HG03457 (cell line): Measurements from ENCODE around the gene GUK1.

Source experiments
- ATAC-seq: cut with Tn5 transposase; IDR thresholded peaks from one replicate; pipeline ENCODE4 v1.9.1; 2021; ENCODE audit warnings: moderate number of reproducible peaks; ENCODE audit not compliant: unreplicated experiment

Gene GUK1

GRCh38 chr1:228148935-228149405 is 8.9 kb downstream of the GUK1 start:
- ATAC-seq: no peak

GRCh38 chr1:228149406-228150119 is 9.5 kb downstream of the GUK1 start, which contains the start of gene GJC2:
Gene GJC2 (plus strand): TSS chr1:228149930. CDS start chr1:228157759, 7,829 bp downstream.
- ATAC-seq: no peak

DNA sequence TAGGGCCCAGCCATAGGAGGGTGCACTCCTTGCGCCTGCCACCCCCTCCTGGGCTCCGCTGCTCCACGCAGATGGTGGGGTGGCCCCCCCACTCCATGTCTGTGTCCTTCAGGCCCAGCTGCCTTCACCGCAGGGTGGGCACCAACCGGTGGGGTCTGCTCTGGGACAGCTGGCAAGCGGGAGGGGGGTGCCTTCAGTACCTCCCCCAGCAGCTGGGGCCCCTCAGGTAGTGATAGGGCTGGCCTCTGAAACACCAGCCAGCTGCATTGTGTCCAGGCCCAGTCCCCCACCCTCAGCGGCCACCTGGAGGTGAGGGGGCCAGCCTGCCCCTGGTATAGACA is 10.0 kb downstream of the GUK1 start:
- ATAC-seq: no peak

DNA sequence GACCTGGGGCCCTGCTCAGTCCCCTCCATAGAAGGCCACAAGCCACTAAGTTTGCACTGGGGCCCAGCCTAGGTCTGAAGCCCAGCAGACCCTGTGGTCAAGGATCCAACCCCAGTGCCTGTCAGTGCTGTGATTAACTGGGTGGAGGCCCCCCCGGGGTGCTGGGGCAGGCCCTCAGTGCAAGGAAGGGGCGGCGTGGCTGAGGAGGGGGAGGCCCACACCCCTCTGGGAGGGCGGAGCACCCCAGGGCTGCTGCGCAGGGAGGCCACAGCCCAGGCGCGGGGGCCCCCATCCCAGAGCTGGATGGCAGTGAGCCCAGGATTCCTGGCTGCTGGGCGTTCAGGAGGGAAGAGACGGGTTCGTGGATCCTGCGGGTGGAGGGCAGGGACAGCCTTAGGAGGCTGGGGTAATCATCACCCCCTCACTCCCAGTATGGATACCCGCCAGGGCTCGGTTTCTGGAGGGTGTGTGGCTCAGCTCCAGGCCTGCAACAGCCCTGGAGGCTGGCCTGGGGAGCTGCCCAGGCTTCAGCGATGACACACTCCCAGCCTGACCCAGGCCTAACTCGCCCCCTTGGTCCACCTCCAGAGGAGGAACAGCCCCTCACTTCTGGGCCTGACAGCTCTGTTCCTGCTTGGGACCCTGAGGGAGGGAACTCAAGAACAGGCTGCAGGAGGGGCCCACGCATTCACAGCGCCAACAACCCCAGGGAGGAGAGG is 10.5 kb downstream of the GUK1 start:
- no peak for ATAC-seq

GRCh38 chr1:228151180-228151925 is 11.3 kb downstream of the GUK1 start:
- ATAC-seq: no peak

DNA sequence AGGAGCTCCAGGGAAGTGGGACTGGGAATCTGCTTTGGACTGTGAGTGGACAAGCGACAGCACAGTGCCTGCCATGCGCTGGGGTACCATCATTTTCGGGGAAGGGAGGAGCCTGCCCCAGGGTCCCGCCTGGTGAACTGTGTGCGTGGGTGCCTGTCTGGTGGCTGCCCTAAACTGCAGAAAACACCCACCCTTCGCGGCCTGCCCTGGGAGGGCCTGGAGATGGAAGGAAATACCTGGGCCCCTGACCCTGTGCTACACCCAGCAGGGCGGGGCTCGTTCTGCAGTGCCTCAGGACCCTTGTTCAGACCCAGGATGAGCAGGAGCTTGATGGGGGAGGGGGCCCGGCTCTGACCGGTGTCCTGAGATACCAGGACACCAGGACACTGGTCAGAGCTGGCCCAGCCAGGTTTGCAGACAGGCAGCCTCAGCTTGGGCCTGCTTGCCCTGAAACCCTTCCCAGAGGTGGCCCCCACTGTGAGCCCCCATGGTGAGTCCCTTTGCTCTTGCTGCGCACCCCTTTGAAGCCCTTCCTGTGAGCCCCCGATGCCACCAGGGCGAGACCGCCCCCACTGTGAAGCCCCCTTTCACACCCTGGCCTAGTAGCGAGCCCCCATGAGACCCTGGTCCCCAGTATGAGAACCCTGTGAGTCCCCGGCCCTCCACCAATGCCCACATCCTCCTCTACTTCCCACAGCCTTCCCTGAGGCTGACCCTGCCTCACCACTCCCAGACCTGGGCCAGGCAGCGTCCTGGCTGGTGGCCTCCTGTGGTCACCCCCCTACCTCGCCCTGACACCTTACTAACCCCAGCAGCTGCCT is 12.2 kb downstream of the GUK1 start:
- ATAC-seq: no peak

DNA sequence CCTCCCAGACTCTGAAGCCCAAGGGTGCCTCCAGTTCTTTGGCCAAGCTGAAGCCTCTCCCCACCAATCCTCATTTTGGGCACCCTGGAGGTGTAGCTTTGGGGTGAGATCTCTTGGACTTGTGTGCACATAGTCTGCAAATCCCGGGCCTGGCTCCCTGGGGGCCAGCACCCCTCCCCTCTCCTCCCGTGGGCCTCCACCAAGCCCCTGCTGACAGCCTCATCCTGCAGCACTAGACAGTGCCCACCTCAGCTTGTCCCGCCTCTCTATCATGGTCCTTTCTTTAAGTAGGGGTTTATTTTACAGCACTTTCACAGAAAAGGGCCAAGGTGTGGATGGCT is 12.8 kb downstream of the GUK1 start:
- ATAC-seq: no peak

GRCh38 chr1:228154021-228154669 is 14.1 kb downstream of the GUK1 start:
- ATAC-seq: no peak

DNA sequence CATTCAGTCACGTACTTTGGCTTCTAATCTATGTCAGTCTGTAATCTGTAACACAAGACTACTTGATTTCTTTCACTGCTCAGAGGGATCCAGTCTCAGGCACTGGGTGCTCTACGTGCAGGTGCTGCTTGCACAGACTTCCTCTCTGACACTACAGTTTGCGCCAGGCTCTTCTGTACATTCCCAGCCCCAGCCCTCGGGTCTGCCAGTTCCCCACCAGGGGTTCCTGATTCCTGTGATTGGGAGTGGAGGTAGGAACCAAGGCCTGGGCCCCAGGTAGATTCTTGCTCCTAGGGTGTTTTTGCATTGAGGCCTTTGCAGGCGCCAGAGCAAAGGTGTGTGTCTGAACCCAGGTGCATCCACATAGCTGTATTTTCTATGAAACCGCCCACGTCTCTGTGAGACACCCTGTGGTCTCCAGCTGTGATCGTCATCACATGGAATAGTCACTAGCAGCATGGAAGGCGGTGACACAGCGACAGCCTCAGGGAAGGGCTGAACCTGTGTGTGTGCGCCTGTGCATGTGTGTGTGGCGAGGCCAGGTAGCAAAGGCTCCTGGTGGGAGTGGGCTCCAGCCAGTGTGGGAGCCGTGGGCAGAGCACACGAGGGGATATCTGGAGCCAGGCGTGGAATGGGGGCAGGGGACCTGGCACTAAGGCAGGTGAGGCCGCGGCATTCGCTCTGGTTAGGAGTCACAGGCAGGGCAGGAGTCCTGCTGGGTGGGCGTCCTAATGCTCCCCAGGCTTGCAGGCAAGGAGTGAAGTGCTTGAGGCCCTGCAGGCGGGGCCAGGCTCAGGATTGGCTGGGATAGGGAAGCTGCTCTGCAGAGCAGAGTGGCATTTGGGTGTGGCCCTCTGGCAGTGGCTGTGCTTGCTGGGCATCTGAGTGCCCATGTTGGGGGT is 14.8 kb downstream of the GUK1 start:
- no peak for ATAC-seq

DNA sequence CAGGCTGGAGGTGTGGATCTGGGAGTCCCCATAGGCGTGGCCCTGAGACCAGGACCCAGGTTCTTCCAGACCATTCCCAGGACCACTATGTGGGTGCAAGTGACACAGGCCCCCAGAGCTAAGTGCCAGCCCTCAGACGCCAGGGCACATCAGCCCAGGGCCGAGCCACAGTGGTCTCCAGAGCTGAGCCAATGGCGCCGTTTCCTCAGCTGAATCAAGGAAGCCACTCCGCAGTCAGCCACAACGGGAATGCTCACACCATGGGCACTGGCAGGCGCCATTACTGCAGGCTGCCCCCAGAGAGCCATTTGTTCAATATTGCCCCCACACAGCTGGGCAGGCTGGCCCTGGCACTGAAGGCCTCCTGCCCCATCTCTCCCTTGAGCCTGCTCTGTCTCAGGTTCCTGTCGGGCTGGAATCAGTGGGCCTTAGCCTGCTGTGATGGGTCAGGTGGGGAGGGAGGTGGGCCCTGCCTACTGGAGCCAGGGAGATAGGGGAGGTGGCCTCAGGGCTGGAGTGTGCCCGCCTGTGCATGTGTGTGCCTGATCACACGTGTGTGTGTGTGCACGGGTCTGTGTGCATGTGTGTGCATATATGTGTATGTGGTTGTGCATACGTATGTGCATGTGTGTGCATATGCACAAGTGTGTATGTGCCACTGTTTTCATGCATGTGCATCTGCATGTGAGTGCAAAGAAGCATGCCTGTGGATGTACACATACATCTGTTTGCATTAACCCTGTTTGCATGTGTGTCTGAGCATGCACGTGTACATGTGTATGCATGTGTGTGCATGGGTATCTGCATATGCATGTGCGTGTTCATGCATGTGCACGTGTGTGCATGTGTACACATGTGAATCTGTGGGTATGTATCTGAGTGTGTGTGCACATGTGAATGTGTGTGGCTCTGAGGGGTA is 15.8 kb downstream of the GUK1 start:
- no peak for ATAC-seq

GRCh38 chr1:228156515-228156881 is 16.4 kb downstream of the GUK1 start:
- no peak for ATAC-seq

- ATAC-seq: no peak
Measured at GRCh38 chr1:228156941-228157728, 17.1 kb downstream of the GUK1 start.

DNA sequence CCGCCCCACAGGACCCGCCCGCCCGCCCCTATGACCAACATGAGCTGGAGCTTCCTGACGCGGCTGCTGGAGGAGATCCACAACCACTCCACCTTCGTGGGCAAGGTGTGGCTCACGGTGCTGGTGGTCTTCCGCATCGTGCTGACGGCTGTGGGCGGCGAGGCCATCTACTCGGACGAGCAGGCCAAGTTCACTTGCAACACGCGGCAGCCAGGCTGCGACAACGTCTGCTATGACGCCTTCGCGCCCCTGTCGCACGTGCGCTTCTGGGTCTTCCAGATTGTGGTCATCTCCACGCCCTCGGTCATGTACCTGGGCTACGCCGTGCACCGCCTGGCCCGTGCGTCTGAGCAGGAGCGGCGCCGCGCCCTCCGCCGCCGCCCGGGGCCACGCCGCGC is 17.6 kb downstream of the GUK1 start:
- ATAC-seq: no peak

GRCh38 chr1:228158151-228159007 is 18.3 kb downstream of the GUK1 start:
- ATAC-seq: no peak

DNA sequence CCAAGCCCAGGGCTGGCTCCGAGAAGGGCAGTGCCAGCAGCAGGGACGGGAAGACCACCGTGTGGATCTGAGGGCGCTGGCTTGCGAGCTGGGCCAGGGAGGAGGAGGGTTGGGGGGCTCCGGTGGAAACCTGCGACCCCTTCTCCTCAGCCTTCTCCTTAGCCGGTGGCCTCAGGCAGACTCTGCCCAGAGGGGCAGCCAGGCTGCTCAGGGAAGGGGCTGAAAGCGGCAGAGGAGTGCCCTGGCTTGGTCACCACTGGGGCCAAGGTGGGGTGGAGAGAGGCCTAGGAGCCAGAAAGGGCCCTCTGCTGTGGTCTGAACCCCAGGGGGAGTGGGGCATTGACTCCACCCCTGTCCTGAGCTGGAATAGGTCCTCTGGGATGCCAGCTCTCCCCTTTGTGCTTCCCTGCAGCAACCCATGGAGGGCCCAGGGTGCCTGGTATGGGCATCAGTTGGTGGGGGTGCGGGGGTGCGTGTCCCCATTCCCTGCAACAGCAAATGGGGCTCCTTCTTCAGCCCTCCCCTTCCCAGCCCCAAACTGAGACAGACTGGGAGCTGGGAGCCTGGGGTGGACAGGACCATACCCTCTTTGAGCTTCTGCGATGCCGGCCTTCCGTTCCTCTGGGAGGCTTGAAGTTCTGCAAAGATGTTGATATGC is 19.1 kb downstream of the GUK1 start:
- no peak for ATAC-seq

- ATAC-seq: no peak
Measured at GRCh38 chr1:228160201-228160761, 20.2 kb downstream of the GUK1 start.
